Stimulated activated memory B cell treated with anti-CD40 and anti-IgM and Interleukin-4, amounts not matched to agents 10 μg/mL and 1 μg/mL and 100 μg/mL, for 72 hours (primary cell): ENCODE data around the gene CCR6.

Experiments used
- ATAC-seq: fragments of 150-1000 bp; cut with Tn5 transposase; 2 replicates; pipeline ENCODE4 v1.10.0; 2021
- H3K27ac Mint-ChIP-seq: one replicate; pipeline ENCODE4 v1.8.0; 2022; ENCODE audit warnings: mild to moderate bottlenecking, mixed read lengths
- H3K27me3 Mint-ChIP-seq: one replicate; pipeline ENCODE4 v1.8.0; 2022; ENCODE audit warnings: mixed read lengths
- H3K36me3 Mint-ChIP-seq: one replicate; pipeline ENCODE4 v1.8.0; 2022; ENCODE audit warnings: mixed read lengths
- H3K4me1 Mint-ChIP-seq: one replicate; pipeline ENCODE4 v1.8.0; 2022; ENCODE audit warnings: mixed read lengths
- H3K4me3 Mint-ChIP-seq: one replicate; pipeline ENCODE4 v1.8.0; 2022; ENCODE audit warnings: mild to moderate bottlenecking, moderate library complexity, mixed read lengths
- H3K9me3 Mint-ChIP-seq: one replicate; pipeline ENCODE4 v1.8.0; 2022; ENCODE audit warnings: mixed read lengths

The CCR6 gene

GRCh38 chr6:167122041-167122826 is 662 bp upstream of the CCR6 start:
- ATAC-seq, result peak; percentile 65
- H3K4me3 Mint-ChIP-seq, result peak overlapping the region; percentile 82
- H3K27ac Mint-ChIP-seq, result peak overlapping the region; percentile 95
- no peaks in the 10 kb centered on the region for H3K9me3 Mint-ChIP-seq
- H3K27me3 Mint-ChIP-seq, result no peaks in the 10 kb centered on the region
- peaks cover 88% of the 10 kb centered on the region for H3K4me1 Mint-ChIP-seq
- peaks cover 6% of the 10 kb centered on the region for H3K36me3 Mint-ChIP-seq

GRCh38 chr6:167124753-167125152 is 1.9 kb downstream of the CCR6 start:
- Mint-ChIP-seq H3K27me3 (no peaks in the 10 kb centered on the region), H3K36me3 (peaks cover 15% of the 10 kb centered on the region), H3K4me1 (peaks cover 89% of the 10 kb centered on the region), H3K4me3 (peak overlapping the region; percentile 88), H3K9me3 (no peaks in the 10 kb centered on the region), H3K27ac (peak overlapping the region; percentile 95)
- no peak for ATAC-seq

- peaks cover 17% of the 10 kb centered on the region for H3K36me3 Mint-ChIP-seq
- no peaks in the 10 kb centered on the region for H3K27me3 Mint-ChIP-seq
These were observed 2.5 kb downstream of the CCR6 start for GRCh38 chr6:167125410-167125809.

GRCh38 chr6:167125855-167126349 is 3.0 kb downstream of the CCR6 start:
- peak overlapping the region; percentile 95 for H3K27ac Mint-ChIP-seq
- H3K4me1 Mint-ChIP-seq, result peaks cover 93% of the 10 kb centered on the region
- H3K27me3 Mint-ChIP-seq, result no peaks in the 10 kb centered on the region
- H3K36me3 Mint-ChIP-seq, result peaks cover 17% of the 10 kb centered on the region
- no peak for ATAC-seq
- no peak overlapping the region for H3K4me3 Mint-ChIP-seq
- H3K9me3 Mint-ChIP-seq, result no peaks in the 10 kb centered on the region

More at GRCh38 chr6:167125410-167125809, 2.5 kb downstream of the CCR6 start:
- H3K4me3 Mint-ChIP-seq, result peak overlapping the region; percentile 88
- no peaks in the 10 kb centered on the region for H3K9me3 Mint-ChIP-seq
- H3K4me1 Mint-ChIP-seq, result peaks cover 93% of the 10 kb centered on the region
- no peak for ATAC-seq
- peak overlapping the region; percentile 95 for H3K27ac Mint-ChIP-seq

- H3K4me1 Mint-ChIP-seq, result peaks cover 93% of the 10 kb centered on the region
- no peaks in the 10 kb centered on the region for H3K9me3 Mint-ChIP-seq
- H3K27ac Mint-ChIP-seq, result peak overlapping the region; percentile 95
- H3K4me3 Mint-ChIP-seq, result peak overlapping the region; percentile 65
- no peak for ATAC-seq
- peaks cover 17% of the 10 kb centered on the region for H3K36me3 Mint-ChIP-seq
- no peaks in the 10 kb centered on the region for H3K27me3 Mint-ChIP-seq
These were observed 5.1 kb downstream of the CCR6 start for GRCh38 chr6:167127785-167128531.

GRCh38 chr6:167129159-167129558 is 6.3 kb downstream of the CCR6 start:
- H3K36me3 Mint-ChIP-seq, result peaks cover 17% of the 10 kb centered on the region
- peak overlapping the region; percentile 95 for H3K27ac Mint-ChIP-seq
- H3K4me3 Mint-ChIP-seq, result peak overlapping the region; percentile 80
- peak; percentile 14 for ATAC-seq
- no peaks in the 10 kb centered on the region for H3K27me3 Mint-ChIP-seq
- H3K9me3 Mint-ChIP-seq, result no peaks in the 10 kb centered on the region
- peaks cover 87% of the 10 kb centered on the region for H3K4me1 Mint-ChIP-seq

GRCh38 chr6:167129562-167129961 is 6.7 kb downstream of the CCR6 start:
- Mint-ChIP-seq H3K4me3 (peak overlapping the region; percentile 80), H3K27me3 (no peaks in the 10 kb centered on the region), H3K9me3 (no peaks in the 10 kb centered on the region), H3K27ac (peak overlapping the region; percentile 95), H3K36me3 (peaks cover 20% of the 10 kb centered on the region), H3K4me1 (peaks cover 87% of the 10 kb centered on the region)
- ATAC-seq, result no peak

GRCh38 chr6:167130008-167130677 is 7.2 kb downstream of the CCR6 start:
- Mint-ChIP-seq H3K4me3 (peak overlapping the region; percentile 80), H3K27ac (peak overlapping the region; percentile 95), H3K4me1 (peaks cover 87% of the 10 kb centered on the region), H3K27me3 (no peaks in the 10 kb centered on the region), H3K36me3 (peaks cover 23% of the 10 kb centered on the region), H3K9me3 (no peaks in the 10 kb centered on the region)
- ATAC-seq, result peak; percentile 59

GRCh38 chr6:167130712-167131684 is 8.1 kb downstream of the CCR6 start:
- H3K4me3 Mint-ChIP-seq, result peak overlapping the region; percentile 80
- H3K4me1 Mint-ChIP-seq, result peaks cover 90% of the 10 kb centered on the region
- no peaks in the 10 kb centered on the region for H3K27me3 Mint-ChIP-seq
- H3K36me3 Mint-ChIP-seq, result peaks cover 23% of the 10 kb centered on the region
- peak overlapping the region; percentile 95 for H3K27ac Mint-ChIP-seq
- H3K9me3 Mint-ChIP-seq, result no peaks in the 10 kb centered on the region
- peak; percentile 83 for ATAC-seq

- peak overlapping the region; percentile 24 for H3K4me3 Mint-ChIP-seq
- no peaks in the 10 kb centered on the region for H3K27me3 Mint-ChIP-seq
- no peaks in the 10 kb centered on the region for H3K9me3 Mint-ChIP-seq
- H3K4me1 Mint-ChIP-seq, result peaks cover 80% of the 10 kb centered on the region
- H3K36me3 Mint-ChIP-seq, result peaks cover 22% of the 10 kb centered on the region
- H3K27ac Mint-ChIP-seq, result peak overlapping the region; percentile 84
- peak; percentile 53 for ATAC-seq
These were observed 11.8 kb downstream of the CCR6 start for GRCh38 chr6:167134448-167135328.

- H3K27ac Mint-ChIP-seq, result peak overlapping the region; percentile 58
- H3K36me3 Mint-ChIP-seq, result peaks cover 19% of the 10 kb centered on the region
- H3K27me3 Mint-ChIP-seq, result no peaks in the 10 kb centered on the region
- H3K9me3 Mint-ChIP-seq, result no peaks in the 10 kb centered on the region
- no peak overlapping the region for H3K4me3 Mint-ChIP-seq
- ATAC-seq, result no peak
- peaks cover 78% of the 10 kb centered on the region for H3K4me1 Mint-ChIP-seq
These were observed 13.5 kb downstream of the CCR6 start for GRCh38 chr6:167136376-167136775.

- Mint-ChIP-seq H3K4me3 (no peak overlapping the region), H3K4me1 (peaks cover 77% of the 10 kb centered on the region), H3K36me3 (peaks cover 19% of the 10 kb centered on the region), H3K9me3 (no peaks in the 10 kb centered on the region), H3K27ac (peak overlapping the region; percentile 58), H3K27me3 (no peaks in the 10 kb centered on the region)
- no peak for ATAC-seq
These were observed 14.2 kb downstream of the CCR6 start for GRCh38 chr6:167137081-167137480.

- peaks cover 19% of the 10 kb centered on the region for H3K36me3 Mint-ChIP-seq
- H3K27me3 Mint-ChIP-seq, result no peaks in the 10 kb centered on the region
- H3K4me3 Mint-ChIP-seq, result no peak overlapping the region
- H3K9me3 Mint-ChIP-seq, result no peaks in the 10 kb centered on the region
- no peak for ATAC-seq
- H3K4me1 Mint-ChIP-seq, result peaks cover 72% of the 10 kb centered on the region
- peak overlapping the region; percentile 58 for H3K27ac Mint-ChIP-seq
These were observed 15.0 kb downstream of the CCR6 start for GRCh38 chr6:167137881-167138280.
